GM18526 (cell line): ENCODE data around the gene PLCB1.

Experiments used
- POLR2A ChIP-seq: IDR thresholded peaks from 3 replicates; pipeline ENCODE4 v1.6.1; 2011; ENCODE audit not compliant: insufficient read length; ENCODE audit errors: extremely low read depth

Gene PLCB1

DNA sequence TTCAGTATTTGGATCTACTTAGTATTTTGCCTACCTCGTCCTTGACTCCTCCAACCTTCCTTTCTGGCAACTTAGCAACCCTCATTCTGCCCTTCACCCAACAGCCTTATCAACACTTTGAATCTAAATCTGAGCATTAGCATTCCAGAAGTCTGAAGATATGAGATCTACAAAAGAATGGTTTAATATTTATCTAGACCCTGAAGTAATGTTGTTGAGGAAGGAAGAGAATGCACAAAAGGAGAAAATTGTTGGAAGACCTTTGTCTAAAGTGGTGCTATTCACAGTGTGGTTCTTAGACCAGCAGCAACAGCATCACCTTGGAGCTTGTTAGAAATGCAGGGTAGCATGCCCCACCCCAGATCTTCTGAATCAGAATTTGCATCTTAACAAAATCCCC, 738.6 kb downstream of the PLCB1 start:
- TF ChIP-seq POLR2A: no peak

DNA sequence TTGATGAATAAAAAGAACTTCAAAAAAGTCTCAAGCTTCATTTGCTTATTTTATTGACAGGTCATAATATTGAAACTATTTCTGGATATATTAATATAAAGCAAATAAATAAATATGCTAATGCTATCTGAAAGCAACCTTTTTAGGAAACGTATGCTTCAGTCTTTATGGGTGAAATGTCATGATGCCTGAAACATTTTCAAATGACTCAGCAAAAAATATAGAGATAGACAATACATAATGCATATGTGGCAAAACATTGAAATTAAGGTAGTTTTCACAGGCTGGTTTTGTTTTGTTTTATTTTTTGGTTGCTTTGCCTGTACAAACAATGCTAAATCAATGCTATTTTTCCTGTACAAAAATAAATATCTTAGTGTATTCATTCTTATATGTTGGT, 742.4 kb downstream of the PLCB1 start:
- TF ChIP-seq POLR2A: no peak

GRCh38 chr20:8875586-8875985, 743.5 kb downstream of the PLCB1 start:
- no peak for TF ChIP-seq POLR2A

- TF ChIP-seq POLR2A: no peak
Measured at GRCh38 chr20:8876366-8876765, 744.3 kb downstream of the PLCB1 start.

- no peak for TF ChIP-seq POLR2A
Measured at GRCh38 chr20:8877294-8877693, 745.2 kb downstream of the PLCB1 start.

DNA sequence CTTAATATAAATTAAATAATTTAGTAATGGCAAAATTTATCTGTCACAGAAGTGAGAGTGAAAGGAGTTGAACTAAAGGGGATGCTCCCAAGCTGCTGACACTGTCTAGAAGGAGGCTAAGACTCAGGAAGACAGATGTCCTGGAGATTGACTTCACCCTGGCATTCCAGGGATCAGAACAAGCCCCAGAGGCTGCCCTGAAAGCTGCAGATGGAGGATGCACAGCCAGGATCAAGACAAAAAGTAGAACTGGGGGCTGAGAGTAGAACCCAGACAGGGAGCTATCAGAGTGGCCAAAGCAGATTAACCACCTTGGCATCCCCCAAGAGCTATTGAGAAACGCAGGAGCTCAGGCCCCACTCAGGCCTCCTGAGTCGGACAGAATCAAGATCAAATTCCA, 747.6 kb downstream of the PLCB1 start:
- TF ChIP-seq POLR2A: no peak

DNA sequence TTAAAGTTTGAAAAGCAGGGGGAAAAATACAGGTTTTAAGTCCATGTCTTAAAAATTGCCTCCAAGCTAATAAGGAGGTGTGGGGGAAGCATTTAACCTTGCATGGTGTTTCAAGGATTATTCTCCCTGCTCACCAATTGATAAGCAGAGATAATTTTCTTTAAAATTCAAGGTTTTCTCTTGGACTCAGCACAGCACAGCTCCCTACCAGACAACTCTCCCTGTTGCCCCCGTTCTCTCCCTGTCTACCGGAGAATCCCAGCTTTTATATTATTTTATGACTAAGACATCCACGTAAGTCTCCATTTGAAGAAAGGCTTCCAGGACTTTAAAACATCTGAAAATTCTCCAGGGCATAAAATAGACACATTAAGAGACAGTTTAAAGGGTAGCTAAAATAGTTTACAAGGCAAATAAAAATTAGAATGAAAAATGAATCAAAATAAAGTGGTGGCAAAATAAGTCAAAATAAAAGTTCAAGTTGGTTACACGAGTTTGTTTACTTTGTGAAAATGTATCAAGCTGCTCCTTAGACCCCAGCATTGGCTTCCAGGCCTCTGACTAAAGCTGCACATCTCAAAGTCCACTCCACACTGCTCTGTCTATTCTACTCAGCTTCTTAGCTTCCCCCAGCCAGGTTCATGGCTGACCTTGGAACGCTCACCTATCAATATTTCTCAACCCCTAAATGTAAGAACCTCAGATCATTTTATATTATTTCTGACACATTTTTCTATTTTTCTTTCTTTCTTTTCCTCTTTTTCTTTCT, 748.2 kb downstream of the PLCB1 start:
- no peak for TF ChIP-seq POLR2A

GRCh38 chr20:8891039-8891438, 759.0 kb downstream of the PLCB1 start:
- TF ChIP-seq POLR2A: no peak

DNA sequence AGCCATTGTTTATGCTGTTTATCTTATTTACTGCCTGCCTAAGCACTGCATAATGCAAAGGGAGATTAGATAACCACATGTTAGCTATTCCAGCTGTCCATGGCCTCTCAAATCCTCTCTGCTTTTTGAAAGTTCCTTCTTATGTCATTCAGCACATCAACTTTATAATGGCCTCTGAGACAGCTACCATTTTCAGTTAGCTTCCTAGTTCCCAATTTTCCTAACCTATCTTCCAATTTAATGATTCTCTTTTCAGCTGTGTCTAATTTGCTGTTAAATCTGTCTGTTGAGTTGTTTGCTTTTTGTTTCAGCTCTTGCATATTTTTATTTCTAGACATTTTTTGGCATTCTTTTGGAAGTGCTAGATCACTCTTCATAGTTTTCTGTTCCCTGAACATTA, 763.4 kb downstream of the PLCB1 start:
- no peak for TF ChIP-seq POLR2A

GRCh38 chr20:8898823-8899222, 766.8 kb downstream of the PLCB1 start:
- TF ChIP-seq POLR2A: no peak

DNA sequence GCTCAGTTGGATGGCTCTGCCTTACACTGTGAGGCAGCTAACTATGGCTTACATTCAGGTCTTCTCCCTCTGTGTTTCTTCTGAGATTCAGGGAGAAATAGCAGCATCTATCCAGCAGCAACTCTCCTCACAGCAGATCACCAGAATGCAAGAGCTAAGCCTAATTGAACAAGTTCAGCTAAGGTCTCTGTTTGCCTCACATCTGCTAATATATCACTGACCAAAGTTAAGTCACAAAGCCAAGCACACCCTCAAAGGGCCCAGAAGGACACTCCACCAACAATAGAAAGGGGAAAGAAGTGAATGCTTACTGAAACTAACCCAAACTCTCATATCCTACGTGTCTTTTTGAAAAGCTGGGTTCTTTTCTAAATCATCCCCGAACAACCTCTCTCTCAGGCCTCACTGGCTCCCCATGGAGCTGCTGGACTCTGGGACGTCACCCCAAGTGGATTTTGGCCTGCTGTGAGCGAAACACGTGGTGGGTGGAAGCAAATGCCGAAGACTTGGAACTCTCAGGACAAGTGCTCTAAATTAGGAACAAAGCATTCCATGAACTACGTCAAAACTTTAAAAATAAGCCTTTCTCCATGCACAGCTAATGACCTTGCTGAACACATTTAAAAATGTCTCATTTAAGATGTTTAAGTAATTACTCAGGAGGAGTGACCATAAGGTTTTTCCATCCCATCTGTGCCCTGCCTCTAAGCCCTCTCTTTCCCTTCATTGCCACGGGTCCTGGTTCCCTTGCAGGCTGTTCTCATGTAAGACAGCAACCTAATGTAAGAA, 769.4 kb downstream of the PLCB1 start:
- no peak for TF ChIP-seq POLR2A

DNA sequence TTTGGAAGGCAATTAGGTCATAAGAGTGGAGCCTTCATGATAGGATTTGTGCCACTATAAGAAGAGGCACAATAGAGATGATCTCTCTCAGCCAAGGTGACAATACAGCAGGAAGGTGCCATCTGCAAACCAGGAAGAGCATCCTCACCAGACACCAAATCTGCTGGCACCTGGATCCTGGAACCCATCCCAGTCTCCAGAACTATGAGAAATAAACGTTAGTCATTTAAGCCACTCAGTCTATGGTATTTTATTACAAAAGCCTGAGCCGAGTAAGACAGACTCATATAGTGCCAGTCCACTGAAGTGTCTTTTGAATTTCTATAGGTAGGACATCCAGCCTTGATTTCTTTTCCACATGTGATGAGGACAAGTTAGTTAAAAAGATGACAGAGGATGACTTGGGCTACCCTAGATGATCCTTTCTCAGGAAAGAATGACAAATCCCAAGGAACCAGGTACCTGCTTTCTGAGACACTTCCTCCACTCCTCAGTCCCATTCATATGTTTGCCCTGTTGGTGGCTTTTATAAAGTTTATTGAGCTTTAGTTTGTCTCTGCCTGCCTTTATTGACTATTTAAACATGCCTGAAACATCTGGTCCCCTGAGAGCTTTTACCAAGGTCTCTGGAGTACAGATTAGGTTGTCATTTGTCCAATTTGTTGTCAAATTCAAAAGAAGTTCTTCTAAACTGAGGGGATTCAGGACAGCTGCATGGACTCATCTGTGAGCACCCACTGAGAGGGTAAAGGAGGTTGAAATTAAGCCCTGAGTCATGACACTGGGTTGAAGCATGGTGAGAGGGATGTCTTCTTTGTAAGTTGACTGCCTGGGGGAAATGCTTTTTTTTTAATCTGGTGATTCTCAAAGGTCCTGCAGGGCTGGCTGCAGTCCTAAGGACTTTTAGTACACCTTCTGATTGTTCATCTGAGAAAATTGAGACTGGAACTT, 771.9 kb downstream of the PLCB1 start:
- no peak for TF ChIP-seq POLR2A

DNA sequence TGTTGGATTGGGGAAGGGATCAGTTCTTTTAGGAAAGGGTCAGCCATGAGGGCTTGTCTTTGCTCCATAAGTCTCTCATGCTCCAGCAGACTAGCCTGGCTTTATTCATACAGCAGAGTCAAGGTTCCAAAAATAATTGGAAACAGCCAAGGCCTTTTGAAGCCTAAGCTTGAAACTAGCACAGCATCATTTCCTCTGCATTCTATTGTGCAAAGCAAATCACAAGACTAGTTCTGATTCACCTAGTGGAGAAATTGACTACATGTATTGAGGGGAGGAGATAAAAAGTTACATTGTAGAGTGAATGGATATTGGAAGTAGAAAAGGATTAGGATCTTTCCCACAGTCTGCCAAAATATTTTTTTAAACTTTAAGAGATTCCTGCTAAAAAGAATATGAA, 777.5 kb downstream of the PLCB1 start:
- no peak for TF ChIP-seq POLR2A

- TF ChIP-seq POLR2A: no peak
Measured at GRCh38 chr20:8912096-8912495, 780.0 kb downstream of the PLCB1 start.

DNA sequence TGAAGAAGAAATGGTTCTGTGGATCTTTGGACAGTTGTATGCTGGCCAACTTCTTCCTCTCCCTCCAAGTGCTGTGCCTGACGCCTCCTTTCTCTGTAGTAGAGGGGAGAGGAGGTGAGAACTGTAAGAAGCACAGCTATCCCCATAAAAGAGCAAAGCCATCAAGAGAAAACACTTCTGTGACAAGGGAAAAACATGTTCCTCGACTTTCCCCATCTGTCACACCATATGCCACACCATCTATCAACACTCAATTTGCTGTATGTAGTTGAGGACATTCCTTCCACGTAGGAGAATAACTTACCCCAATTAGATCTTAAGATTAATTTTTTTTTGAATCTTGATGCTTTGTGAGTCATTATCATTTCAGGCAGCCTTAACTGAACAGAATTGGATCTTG, 780.7 kb downstream of the PLCB1 start:
- no peak for TF ChIP-seq POLR2A
